Smooth muscle cell (in vitro differentiated cells): ENCODE results near the gene CFAP410. TPM values are rescaled to one million over a fixed set of nuclear protein-coding genes. Genes with fewer than 3 reads are reported as not detected.
A peak's percentile ranks its signal among the peaks of the same experiment; 100 is the strongest.

Experiments used
- DNase-seq: peaks from one replicate; lab custom pipeline; 2025; ENCODE audit not compliant: unreplicated experiment; lab: John Stamatoyannopoulos, UW
- H2AFZ ChIP-seq: fragments of 200-600 bp; sonication (generic); 2 replicates; pipeline ENCODE4 v1.6.0; 2016; ENCODE audit warnings: antibody characterized with exemption, low read depth, mild to moderate bottlenecking
- H3F3A ChIP-seq: fragments of 200-600 bp; sonication (generic); 2 replicates; pipeline ENCODE4 v1.6.0; 2017; ENCODE audit warnings: antibody characterized with exemption, low read depth
- H3K27ac ChIP-seq: fragments of 200-600 bp; sonication (generic); 2 replicates; pipeline ENCODE4 v1.5.1; 2016; ENCODE audit warnings: low read depth, mild to moderate bottlenecking
- H3K27me3 ChIP-seq: fragments of 200-600 bp; sonication (generic); 2 replicates; pipeline ENCODE4 v1.6.1; 2016; ENCODE audit warnings: low read depth, mild to moderate bottlenecking
- H3K36me3 ChIP-seq: fragments of 200-600 bp; sonication (generic); 2 replicates; pipeline ENCODE4 v1.5.1; 2016; ENCODE audit warnings: low read depth
- H3K4me1 ChIP-seq: fragments of 200-600 bp; sonication (generic); 2 replicates; pipeline ENCODE4 v1.5.1; 2016; ENCODE audit warnings: low read depth
- H3K4me2 ChIP-seq: fragments of 200-600 bp; sonication (generic); 2 replicates; pipeline ENCODE4 v1.6.0; 2016; ENCODE audit warnings: mild to moderate bottlenecking
- H3K4me3 ChIP-seq: fragments of 200-600 bp; sonication (generic); 2 replicates; pipeline ENCODE4 v1.5.1; 2016; ENCODE audit warnings: mild to moderate bottlenecking
- H3K79me2 ChIP-seq: fragments of 200-600 bp; sonication (generic); 2 replicates; pipeline ENCODE4 v1.6.0; 2016; ENCODE audit warnings: low read depth, mild to moderate bottlenecking
- H3K9ac ChIP-seq: fragments of 200-600 bp; sonication (generic); 2 replicates; pipeline ENCODE4 v1.6.0; 2016; ENCODE audit warnings: low read depth
- H3K9me3 ChIP-seq: fragments of 200-600 bp; sonication (generic); replicated peaks from 2 replicates; pipeline ENCODE4 v1.5.1; 2016; ENCODE audit warnings: low read depth
- H4K20me1 ChIP-seq: fragments of 200-600 bp; sonication (generic); 2 replicates; pipeline ENCODE4 v1.6.0; 2016; ENCODE audit warnings: low read depth
- CTCF ChIP-seq: fragments of 200-600 bp; sonication (generic); IDR thresholded peaks from 2 replicates; pipeline ENCODE4 v1.5.1; 2017; ENCODE audit warnings: borderline replicate concordance, mild to moderate bottlenecking, antibody characterized with exemption; ENCODE audit not compliant: insufficient read depth, poor library complexity, severe bottlenecking
- WGBS: methylation state at CpG from one replicate; pipeline ENCODE4 v1.1.7; 2016; ENCODE audit warnings: low lambda C conversion rate; 5-methylcytosine and 5-hydroxymethylcytosine counted together
- polyA plus RNA-seq: library from polyadenylated mRNA; unstranded; fragments of >200 nt; fragmentation: Nextera tagmentation; extraction: Ambion mirVana; gene quantifications from 2 replicates; pipeline ENCODE4 v1.2.1, GENCODE V29; 2016
- total RNA-seq: library from RNA; depleted of rRNA; stranded (reverse); fragments of >200 nt; gene quantifications from 2 replicates; pipeline ENCODE4 v1.2.3, GENCODE V29; 2014

Gene CFAP410
- total RNA-seq (6.5 and 12.4 TPM in 2 replicates), polyA plus RNA-seq (21.7 and 28.3 TPM in 2 replicates)

DNA sequence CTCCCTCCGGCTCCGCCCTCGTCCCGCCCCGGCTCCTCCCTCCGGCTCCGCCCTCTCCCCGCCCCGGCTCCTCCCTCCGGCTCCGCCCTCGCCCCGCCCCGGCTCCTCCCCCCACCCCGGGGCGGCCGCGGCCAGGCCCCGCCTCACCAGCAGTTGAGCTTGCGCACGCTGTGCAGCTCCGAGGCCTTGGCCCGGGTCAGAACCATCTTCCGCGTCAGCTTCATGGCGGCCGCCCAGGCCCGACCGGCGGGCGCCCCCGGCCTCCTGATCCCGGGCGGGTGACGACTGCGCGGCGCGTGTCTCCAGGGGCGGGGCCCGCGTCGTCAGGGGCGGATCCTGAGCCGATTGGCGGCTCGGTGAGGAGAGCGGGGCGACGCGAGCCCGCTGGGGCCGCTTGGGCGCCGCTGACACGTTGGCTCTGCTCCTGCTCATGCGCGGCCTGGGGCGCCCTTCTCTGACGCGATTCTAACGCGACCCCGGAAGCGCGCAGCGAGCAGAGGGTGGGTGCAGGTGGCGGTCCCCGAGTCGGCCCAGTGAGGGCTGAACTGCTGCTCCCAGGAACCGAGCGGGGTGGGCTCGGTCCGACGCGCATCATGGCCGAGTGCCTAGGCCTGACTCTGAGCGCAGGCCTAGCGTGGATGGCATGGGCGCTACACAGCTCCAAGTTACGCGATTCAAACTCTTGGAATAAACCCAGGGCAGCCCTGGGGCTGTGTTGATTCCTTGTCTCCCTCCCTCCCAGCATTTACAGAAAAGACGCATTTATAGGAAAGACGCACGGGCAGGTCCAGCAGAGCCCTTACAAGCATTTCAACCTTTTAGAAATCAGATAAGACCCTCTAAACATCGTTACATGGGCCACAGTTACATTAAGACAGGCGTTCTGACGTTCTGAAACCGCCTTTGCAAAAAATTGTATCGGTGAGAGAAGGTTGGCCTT lies at the start of gene CFAP410:
TSS of gene CFAP410 (minus strand) at position 420 of the 940 bp plus-strand sequence. CDS start at position 224, 196 bp downstream.
- H3K9me3 ChIP-seq, result no peaks in the 10 kb centered on the region
- no peaks in the 10 kb centered on the region for H3K36me3 ChIP-seq
- H3K27ac ChIP-seq, result peak within 1 kb of the TSS; percentile 100
- peak within 1 kb of the TSS; percentile 86 for H2AFZ ChIP-seq
- WGBS, result 5% methylated on average over 59 of the region's 90 CpGs
- peak within 1 kb of the TSS; percentile 100 for H3K9ac ChIP-seq
- no peak for TF ChIP-seq CTCF
- DNase-seq, result peak; percentile 87
- H3K27me3 ChIP-seq, result no peaks in the 10 kb centered on the region
- H3K79me2 ChIP-seq, result no peaks in the 10 kb centered on the region
- peak within 1 kb of the TSS; percentile 95 for H3K4me2 ChIP-seq
- H4K20me1 ChIP-seq, result no peaks in the 10 kb centered on the region
- H3K4me1 ChIP-seq, result no peaks in the 10 kb centered on the region
- H3F3A ChIP-seq, result peaks cover 13% of the 10 kb centered on the region
- peak within 1 kb of the TSS; percentile 92 for H3K4me3 ChIP-seq

DNA sequence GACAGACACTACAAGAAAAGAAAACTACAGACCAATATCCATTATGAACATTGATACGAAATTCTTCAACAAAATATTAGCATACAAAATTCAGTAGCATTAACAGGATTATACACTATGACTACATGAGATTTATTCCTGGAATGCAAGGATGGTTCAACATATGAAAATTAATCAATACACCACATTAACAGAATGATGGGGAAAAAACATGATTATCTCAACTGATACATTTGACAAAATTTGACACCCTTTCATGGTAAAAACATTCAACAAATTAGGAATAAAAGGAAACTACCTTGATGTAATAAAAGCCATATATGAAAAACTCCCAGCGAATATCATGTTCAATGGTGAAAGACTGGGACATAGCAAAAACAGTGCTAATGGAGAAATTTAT lies 45.8 kb upstream of the CFAP410 start:
- no peaks in the 10 kb centered on the region for H3F3A ChIP-seq
- H3K36me3 ChIP-seq, result no peaks in the 10 kb centered on the region
- no peak overlapping the region for H3K4me2 ChIP-seq
- H3K27me3 ChIP-seq, result no peaks in the 10 kb centered on the region
- H3K4me1 ChIP-seq, result no peaks in the 10 kb centered on the region
- TF ChIP-seq CTCF, result no peak
- 67% methylated on average over 2 of the region's 2 CpGs for WGBS
- H3K9me3 ChIP-seq, result no peaks in the 10 kb centered on the region
- no peak overlapping the region for H3K4me3 ChIP-seq
- no peaks in the 10 kb centered on the region for H3K79me2 ChIP-seq
- DNase-seq, result no peak
- no peak overlapping the region for H3K9ac ChIP-seq
- no peak overlapping the region for H2AFZ ChIP-seq
- no peak overlapping the region for H3K27ac ChIP-seq
- no peaks in the 10 kb centered on the region for H4K20me1 ChIP-seq

- Histone ChIP-seq H3K4me3 (no peak overlapping the region), H2AFZ (no peak overlapping the region), H3K9me3 (no peaks in the 10 kb centered on the region), H3K36me3 (no peaks in the 10 kb centered on the region), H3K4me1 (no peaks in the 10 kb centered on the region), H3K79me2 (no peaks in the 10 kb centered on the region), H3K9ac (no peak overlapping the region), H3K4me2 (no peak overlapping the region), H3K27ac (no peak overlapping the region), H4K20me1 (no peaks in the 10 kb centered on the region), H3F3A (no peaks in the 10 kb centered on the region), H3K27me3 (no peaks in the 10 kb centered on the region)
- DNase-seq, result no peak
- 90% methylated on average over 4 of the region's 4 CpGs for WGBS
- no peak for TF ChIP-seq CTCF
Observed at GRCh38 chr21:44383216-44383615, 44.0 kb upstream of the CFAP410 start.
